ENCODE data around the gene RNF103.

Gene RNF103

DNA sequence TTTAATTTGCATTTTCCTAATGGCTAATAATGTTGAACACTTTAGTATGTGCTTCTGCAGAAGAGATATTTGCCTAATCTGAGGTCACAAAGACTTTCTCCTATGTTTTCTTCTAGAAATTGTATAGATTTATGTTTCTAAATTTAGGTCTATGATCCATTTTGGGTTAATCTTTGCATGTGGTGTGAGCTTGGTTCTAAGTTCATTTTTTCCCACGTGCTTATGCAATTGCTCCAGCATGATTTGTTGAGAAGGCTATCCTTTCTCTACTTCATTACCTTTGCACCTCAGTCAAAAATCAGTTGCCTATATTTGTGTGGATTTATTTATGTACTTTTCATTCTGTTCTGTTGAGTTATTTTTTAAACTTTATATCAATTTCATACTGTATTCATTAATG is 15.0 kb upstream of the RNF103 start:
- Histone ChIP-seq H3K4me3 (ENCODE audit: low read length) (no peak overlapping the region), H3K27me3 (ENCODE audit: insufficient read depth, low read length) (no peaks in the 10 kb centered on the region), H2AFZ (ENCODE audit: low read depth, low read length) (no peak overlapping the region), H3K36me3 (ENCODE audit: insufficient read depth, low read length) (no peaks in the 10 kb centered on the region), H3K4me1 (ENCODE audit: insufficient read depth, low read length) (no peaks in the 10 kb centered on the region), H3K9me3 (ENCODE audit: low read length) (no peaks in the 10 kb centered on the region)

DNA sequence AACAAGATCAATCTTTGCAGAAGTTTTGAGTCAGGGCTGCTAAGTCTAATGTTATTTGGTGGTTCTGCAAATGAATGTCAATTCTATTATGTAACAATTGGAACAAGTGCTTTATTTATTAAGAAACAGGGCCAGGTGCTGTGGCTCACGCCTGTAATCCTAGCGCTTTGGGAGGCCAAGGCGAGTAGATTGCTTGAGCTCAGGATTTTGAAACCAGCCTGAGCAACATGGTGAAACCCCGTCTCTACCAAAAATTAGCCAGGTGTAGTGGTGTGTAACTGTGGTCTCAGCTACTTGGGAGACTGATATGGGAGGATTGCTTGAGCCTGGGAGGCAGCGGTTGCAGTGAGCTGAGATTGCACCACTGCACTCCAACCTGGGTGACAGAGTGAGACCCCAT is 13.2 kb upstream of the RNF103 start:
- no peaks in the 10 kb centered on the region for H3K27me3 ChIP-seq (ENCODE audit: insufficient read depth, low read length)
- H3K4me1 ChIP-seq (ENCODE audit: insufficient read depth, low read length), result no peaks in the 10 kb centered on the region
- H2AFZ ChIP-seq (ENCODE audit: low read depth, low read length), result no peak overlapping the region
- no peaks in the 10 kb centered on the region for H3K36me3 ChIP-seq (ENCODE audit: insufficient read depth, low read length)
- no peaks in the 10 kb centered on the region for H3K9me3 ChIP-seq (ENCODE audit: low read length)
- H3K4me3 ChIP-seq (ENCODE audit: low read length), result no peak overlapping the region

DNA sequence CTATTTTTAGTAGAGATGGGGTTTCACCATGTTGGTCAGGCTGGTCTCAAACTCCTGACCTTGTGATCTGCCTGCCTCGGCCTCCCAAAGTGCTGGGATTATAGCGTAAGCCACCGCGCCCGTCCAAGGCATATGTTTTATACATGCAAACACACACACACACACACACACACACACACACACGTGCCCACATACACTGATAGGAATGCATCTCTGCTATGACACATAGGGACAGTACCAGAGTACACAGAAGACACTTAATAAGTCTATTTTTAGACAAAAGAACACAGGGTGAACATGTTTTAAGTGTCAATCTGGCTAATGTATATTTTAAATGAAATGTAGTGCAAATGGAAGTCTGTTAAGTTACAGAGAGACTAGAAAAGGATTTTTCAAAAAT is 10.7 kb upstream of the RNF103 start:
- no peaks in the 10 kb centered on the region for H3K27me3 ChIP-seq (ENCODE audit: insufficient read depth, low read length)
- no peak overlapping the region for H2AFZ ChIP-seq (ENCODE audit: low read depth, low read length)
- H3K4me1 ChIP-seq (ENCODE audit: insufficient read depth, low read length), result no peaks in the 10 kb centered on the region
- no peaks in the 10 kb centered on the region for H3K36me3 ChIP-seq (ENCODE audit: insufficient read depth, low read length)
- H3K4me3 ChIP-seq (ENCODE audit: low read length), result no peak overlapping the region
- no peaks in the 10 kb centered on the region for H3K9me3 ChIP-seq (ENCODE audit: low read length)

DNA sequence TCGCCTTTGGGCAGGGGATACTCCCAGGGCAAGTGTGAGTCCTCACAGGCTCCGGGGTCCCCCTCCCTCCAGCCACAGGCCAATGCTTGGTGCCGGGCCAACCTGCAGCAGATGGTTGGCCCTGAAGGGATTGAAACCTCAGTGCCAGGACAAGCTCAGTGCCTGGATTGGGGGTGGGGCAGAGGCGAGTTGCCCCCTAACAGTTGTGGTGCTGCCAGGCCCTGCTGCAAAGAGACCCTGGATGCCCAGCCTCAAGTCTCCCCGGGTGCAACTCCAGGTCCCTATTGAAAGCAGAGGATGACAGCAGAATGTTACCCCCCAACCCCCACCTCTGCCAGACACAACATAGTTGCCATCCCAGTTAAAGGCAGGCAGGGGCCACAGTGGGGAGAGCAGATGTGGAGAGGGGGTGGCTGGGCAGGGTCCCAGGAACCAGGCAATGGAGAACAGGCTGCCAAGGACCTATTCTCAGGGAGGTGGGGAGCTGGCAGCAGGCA is 9.5 kb upstream of the RNF103 start:
- Histone ChIP-seq H3K4me1 (ENCODE audit: insufficient read depth, low read length) (no peaks in the 10 kb centered on the region), H3K36me3 (ENCODE audit: insufficient read depth, low read length) (no peaks in the 10 kb centered on the region), H3K4me3 (ENCODE audit: low read length) (no peak overlapping the region), H3K9me3 (ENCODE audit: low read length) (no peaks in the 10 kb centered on the region), H3K27me3 (ENCODE audit: insufficient read depth, low read length) (no peaks in the 10 kb centered on the region), H2AFZ (ENCODE audit: low read depth, low read length) (no peak overlapping the region)

DNA sequence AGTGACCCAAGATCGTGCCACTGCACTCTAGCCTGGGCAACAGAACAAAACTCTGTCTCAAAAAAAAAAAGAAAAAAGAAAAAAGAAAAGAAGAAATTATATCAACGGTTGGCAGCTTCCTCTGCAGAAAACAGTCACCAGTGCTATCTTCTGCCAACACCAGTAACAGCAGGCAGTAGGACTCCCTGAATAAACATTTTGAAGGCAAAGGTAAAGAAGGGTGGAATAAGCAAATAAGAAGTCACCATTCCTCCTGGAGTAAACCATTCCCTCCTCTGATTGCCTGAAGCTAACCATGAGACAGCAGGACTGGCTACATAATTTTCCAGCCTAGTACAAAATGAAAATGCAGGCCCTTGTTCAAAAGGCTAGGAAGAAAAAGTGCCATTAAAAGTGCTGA is 9.0 kb upstream of the RNF103 start:
- Histone ChIP-seq H2AFZ (ENCODE audit: low read depth, low read length) (no peak overlapping the region), H3K4me1 (ENCODE audit: insufficient read depth, low read length) (no peaks in the 10 kb centered on the region), H3K4me3 (ENCODE audit: low read length) (no peak overlapping the region), H3K36me3 (ENCODE audit: insufficient read depth, low read length) (no peaks in the 10 kb centered on the region), H3K9me3 (ENCODE audit: low read length) (no peaks in the 10 kb centered on the region), H3K27me3 (ENCODE audit: insufficient read depth, low read length) (no peaks in the 10 kb centered on the region)

DNA sequence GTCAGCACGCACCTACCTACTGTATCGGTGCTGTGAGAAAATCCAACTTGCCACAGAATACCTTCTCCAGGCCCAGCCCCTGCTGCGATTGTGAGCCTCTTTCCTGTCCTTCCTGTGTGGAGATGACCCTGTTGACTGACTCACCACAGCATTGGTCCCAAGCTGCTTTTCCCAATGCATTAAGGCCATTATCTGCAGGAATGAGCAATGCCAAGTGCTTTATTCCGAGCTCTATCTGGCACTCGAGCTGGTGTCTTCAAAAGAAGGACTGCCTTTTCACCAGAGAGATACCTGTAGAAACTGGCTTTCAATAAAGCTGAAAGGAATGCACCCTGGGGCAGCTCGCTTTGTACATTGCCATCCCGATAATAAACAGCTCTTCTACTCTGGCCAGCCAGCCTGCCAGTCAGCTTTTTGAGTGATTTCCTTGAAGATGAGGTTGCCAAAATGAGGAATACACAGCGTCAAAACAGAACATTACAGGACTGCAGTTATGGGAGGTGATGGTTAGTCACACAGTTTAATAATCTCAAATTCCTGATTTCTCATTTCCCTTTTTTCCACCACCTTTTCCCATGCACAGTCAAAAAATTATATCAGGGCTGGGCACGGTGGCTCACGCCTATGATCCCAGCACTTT is 8.3 kb upstream of the RNF103 start:
- H3K36me3 ChIP-seq (ENCODE audit: insufficient read depth, low read length), result no peaks in the 10 kb centered on the region
- H2AFZ ChIP-seq (ENCODE audit: low read depth, low read length), result no peak overlapping the region
- no peaks in the 10 kb centered on the region for H3K9me3 ChIP-seq (ENCODE audit: low read length)
- no peak overlapping the region for H3K4me3 ChIP-seq (ENCODE audit: low read length)
- no peaks in the 10 kb centered on the region for H3K4me1 ChIP-seq (ENCODE audit: insufficient read depth, low read length)
- no peaks in the 10 kb centered on the region for H3K27me3 ChIP-seq (ENCODE audit: insufficient read depth, low read length)

DNA sequence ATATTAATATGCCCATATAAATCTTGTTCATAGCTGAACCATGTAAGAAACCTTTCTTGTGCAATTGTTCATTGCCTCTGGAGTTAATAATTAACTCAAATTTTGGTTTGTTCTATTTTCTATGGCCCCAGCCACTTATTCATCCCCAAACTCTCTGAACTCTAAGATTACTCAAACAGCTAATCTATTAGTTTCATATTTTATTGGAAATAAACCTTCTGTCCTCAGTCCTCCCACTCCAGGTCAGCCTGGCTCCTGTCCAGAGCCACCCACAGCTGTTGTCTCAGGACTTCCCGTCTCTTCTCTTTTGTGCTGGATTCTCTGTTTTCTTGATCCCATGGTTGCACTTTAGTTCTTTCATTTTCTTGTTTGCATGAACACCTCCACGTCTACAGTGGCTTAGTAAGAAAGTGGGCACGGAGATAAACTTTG is 4.4 kb upstream of the RNF103 start:
- Histone ChIP-seq H3K4me3 (ENCODE audit: low read length) (no peak overlapping the region), H3K27me3 (ENCODE audit: insufficient read depth, low read length) (no peaks in the 10 kb centered on the region), H2AFZ (ENCODE audit: low read depth, low read length) (no peak overlapping the region), H3K36me3 (ENCODE audit: insufficient read depth, low read length) (no peaks in the 10 kb centered on the region), H3K9me3 (ENCODE audit: low read length) (no peaks in the 10 kb centered on the region), H3K4me1 (ENCODE audit: insufficient read depth, low read length) (no peaks in the 10 kb centered on the region)

DNA sequence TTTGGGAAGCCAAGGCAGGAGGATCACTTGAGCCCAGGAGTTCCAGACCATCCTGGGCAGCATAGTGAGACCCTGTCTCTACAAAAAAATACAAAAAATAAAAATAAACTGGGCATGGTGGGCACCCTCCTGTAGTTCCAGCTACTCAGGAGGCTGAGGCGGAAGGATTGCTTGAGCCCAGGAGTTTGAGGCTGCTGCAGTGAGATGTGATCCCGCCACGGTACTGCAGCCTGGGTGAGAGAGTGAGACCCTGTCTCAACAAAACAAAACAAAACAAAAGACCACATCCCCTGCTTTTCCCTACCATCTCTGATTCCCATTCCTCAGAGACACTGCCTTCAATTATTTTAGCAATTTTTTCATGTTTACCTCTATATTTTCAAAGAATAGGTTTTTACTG is 3.9 kb upstream of the RNF103 start:
- peaks cover 2% of the 10 kb centered on the region for H3K4me1 ChIP-seq (ENCODE audit: insufficient read depth, low read length)
- no peaks in the 10 kb centered on the region for H3K9me3 ChIP-seq (ENCODE audit: low read length)
- H3K4me3 ChIP-seq (ENCODE audit: low read length), result no peak overlapping the region
- no peaks in the 10 kb centered on the region for H3K27me3 ChIP-seq (ENCODE audit: insufficient read depth, low read length)
- no peak overlapping the region for H2AFZ ChIP-seq (ENCODE audit: low read depth, low read length)
- H3K36me3 ChIP-seq (ENCODE audit: insufficient read depth, low read length), result no peaks in the 10 kb centered on the region

DNA sequence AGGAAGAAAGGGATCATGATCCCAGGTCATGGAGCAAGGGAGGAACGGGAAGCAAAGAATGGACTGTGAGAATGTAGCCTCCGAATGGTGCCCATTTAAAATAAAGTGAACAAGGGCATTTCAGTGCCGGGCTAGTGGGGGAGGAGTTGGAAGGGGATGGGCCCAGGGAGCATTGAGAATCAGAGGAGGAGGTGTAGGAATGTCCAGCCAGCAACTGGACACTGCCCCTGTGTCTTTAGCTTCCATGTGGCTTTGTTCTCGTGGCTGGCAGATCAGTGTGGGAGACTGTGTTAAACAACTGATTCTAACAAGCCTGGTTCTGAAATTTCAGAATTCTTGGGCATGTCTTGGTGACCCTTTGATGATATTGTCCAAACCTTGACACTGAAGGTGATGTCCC is 1.4 kb upstream of the RNF103 start:
- no peaks in the 10 kb centered on the region for H3K36me3 ChIP-seq (ENCODE audit: insufficient read depth, low read length)
- peaks cover 12% of the 10 kb centered on the region for H3K4me1 ChIP-seq (ENCODE audit: insufficient read depth, low read length)
- no peak overlapping the region for H2AFZ ChIP-seq (ENCODE audit: low read depth, low read length)
- H3K27me3 ChIP-seq (ENCODE audit: insufficient read depth, low read length), result no peaks in the 10 kb centered on the region
- H3K4me3 ChIP-seq (ENCODE audit: low read length), result no peak overlapping the region
- no peaks in the 10 kb centered on the region for H3K9me3 ChIP-seq (ENCODE audit: low read length)

DNA sequence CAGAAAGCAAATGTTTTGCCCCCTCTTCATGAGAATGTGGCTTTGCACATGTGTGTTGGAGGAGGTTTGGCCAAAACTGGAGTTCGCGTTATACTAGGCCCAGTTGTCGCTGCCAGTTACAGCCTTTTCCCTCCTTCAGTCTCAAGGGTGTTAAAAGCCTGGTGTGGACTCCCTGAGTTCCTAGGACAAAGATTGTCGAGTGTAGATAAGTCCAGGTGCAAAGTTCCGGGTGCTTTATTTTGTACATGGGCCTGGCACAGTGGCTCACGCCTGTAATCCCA is 542 bp upstream of the RNF103 start:
- H3K4me3 ChIP-seq (ENCODE audit: low read length), result peak overlapping the region; percentile 98

DNA sequence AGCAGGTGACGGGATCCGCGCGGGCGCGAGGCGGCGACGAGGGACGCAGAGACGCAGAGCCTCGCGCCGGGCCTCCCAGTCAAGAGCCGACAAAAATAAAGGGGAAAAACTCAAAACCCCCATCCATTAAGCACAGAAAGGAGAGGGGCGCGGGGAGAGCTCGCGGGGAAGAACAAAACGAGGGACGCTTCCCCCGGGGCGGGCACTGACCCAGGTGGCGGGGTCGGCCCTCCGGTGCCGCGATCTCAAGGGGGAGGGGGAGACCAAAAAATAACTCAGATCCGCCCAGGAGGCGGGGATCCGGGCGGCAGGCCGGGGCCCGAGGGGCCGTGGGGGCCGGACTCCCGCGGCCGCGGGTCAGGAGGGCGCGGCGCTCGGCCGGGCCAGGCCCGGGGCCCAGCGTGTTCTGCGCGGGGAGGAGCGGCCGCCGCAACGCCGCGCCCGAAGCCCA is 597 bp downstream of the RNF103 start:
- H2AFZ ChIP-seq (ENCODE audit: low read depth, low read length), result peak overlapping the region; percentile 53
- H3K27me3 ChIP-seq (ENCODE audit: insufficient read depth, low read length), result no peaks in the 10 kb centered on the region
- H3K9me3 ChIP-seq (ENCODE audit: low read length), result no peaks in the 10 kb centered on the region

More for the DNA sequence above, 542 bp upstream of the RNF103 start:
- no peaks in the 10 kb centered on the region for H3K9me3 ChIP-seq (ENCODE audit: low read length)
- H3K27me3 ChIP-seq (ENCODE audit: insufficient read depth, low read length), result no peaks in the 10 kb centered on the region
- H3K4me1 ChIP-seq (ENCODE audit: insufficient read depth, low read length), result peaks cover 12% of the 10 kb centered on the region
- peak overlapping the region; percentile 32 for H2AFZ ChIP-seq (ENCODE audit: low read depth, low read length)
- H3K36me3 ChIP-seq (ENCODE audit: insufficient read depth, low read length), result peaks cover 5% of the 10 kb centered on the region

DNA sequence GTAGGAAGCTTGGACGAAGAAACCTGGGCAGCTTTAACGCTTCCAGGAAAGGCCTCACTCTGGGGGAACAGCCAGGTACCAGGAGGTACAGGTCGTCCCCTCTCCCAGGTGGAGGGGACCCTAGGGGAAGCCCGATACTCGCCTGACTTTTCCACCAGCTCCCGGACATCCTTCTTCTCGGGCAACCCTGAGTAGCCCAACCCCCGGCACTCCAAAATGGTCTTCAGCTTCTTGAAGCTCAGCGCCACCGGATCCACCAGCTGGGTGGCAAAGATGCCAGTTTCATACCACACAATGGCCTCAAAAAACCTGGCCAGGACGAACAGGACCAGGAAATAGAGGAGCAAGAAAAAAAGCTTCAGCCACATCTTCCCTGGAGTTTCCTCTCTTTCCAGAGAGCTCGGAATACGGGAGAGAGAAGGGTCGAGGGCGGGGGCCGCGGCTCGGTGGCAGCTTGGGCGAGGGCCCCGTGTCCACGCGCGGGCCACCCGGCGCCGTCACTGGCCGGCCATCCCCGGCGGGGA is 1.1 kb downstream of the RNF103 start:
- Histone ChIP-seq H2AFZ (ENCODE audit: low read depth, low read length) (peak overlapping the region; percentile 53), H3K9me3 (ENCODE audit: low read length) (no peaks in the 10 kb centered on the region), H3K4me3 (ENCODE audit: low read length) (peak overlapping the region; percentile 98), H3K36me3 (ENCODE audit: insufficient read depth, low read length) (peaks cover 10% of the 10 kb centered on the region), H3K4me1 (ENCODE audit: insufficient read depth, low read length) (peaks cover 12% of the 10 kb centered on the region), H3K27me3 (ENCODE audit: insufficient read depth, low read length) (no peaks in the 10 kb centered on the region)

More for the DNA sequence above, 597 bp downstream of the RNF103 start:
- Histone ChIP-seq H3K4me1 (ENCODE audit: insufficient read depth, low read length) (peaks cover 12% of the 10 kb centered on the region), H3K4me3 (ENCODE audit: low read length) (peak overlapping the region; percentile 98), H3K36me3 (ENCODE audit: insufficient read depth, low read length) (peaks cover 7% of the 10 kb centered on the region)

DNA sequence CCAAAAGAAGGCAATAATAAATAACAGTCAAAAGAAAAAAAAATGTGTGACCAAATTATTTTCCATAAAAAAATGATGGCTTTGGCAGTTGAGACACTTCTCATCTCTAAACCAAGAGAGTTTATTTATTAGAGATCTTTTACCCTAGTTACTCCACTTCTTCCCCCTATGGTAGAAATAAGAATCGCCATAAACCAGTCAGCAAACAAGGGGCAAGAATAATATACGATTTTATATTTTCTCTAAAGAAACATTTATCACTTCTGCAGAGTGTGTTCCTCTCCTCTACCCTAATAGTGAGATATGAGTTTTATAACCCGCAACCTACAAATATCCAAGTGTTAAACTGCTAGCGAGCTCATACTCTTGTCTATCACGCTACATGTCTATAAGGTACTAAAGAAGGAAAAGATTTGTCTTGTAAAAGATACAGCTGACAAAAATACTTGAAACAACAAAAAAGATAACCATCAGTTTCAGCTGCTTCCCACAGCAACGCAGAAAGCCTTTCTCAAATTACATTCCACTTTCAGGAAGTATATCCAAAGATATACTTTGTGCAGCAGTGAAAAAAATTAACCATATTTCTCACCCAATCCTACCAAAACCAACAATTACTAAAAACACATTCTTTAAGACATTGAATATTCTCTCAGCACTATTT is 2.3 kb downstream of the RNF103 start:
- H3K27me3 ChIP-seq (ENCODE audit: insufficient read depth, low read length), result no peaks in the 10 kb centered on the region
- no peaks in the 10 kb centered on the region for H3K9me3 ChIP-seq (ENCODE audit: low read length)
- H3K4me3 ChIP-seq (ENCODE audit: low read length), result peak overlapping the region; percentile 98
- peaks cover 12% of the 10 kb centered on the region for H3K4me1 ChIP-seq (ENCODE audit: insufficient read depth, low read length)
- peaks cover 21% of the 10 kb centered on the region for H3K36me3 ChIP-seq (ENCODE audit: insufficient read depth, low read length)
- H2AFZ ChIP-seq (ENCODE audit: low read depth, low read length), result no peak overlapping the region

All from neuron (in vitro differentiated cells).